ENCODE measurements around the gene TMEM51. TPM values are rescaled to one million over a fixed set of nuclear protein-coding genes. Genes with fewer than 3 reads are reported as not detected.
A peak's percentile ranks its signal among the peaks of the same experiment; 100 is the strongest.

Gene TMEM51
- total RNA-seq, 2 donors from 2014 or later: not detected

- Mint-ChIP-seq H3K4me3 (no peak overlapping the region), H3K27ac (no peak overlapping the region), H3K27me3 (peaks cover 34% of the 10 kb centered on the region), H3K36me3 (ENCODE audit: low read depth) (no peaks in the 10 kb centered on the region), H3K4me1 (no peaks in the 10 kb centered on the region)
- no peaks in the 10 kb centered on the region for H3K9me3 ChIP-seq (ENCODE audit: control insufficient read depth, low read length, poor library complexity, severe bottlenecking)
- ATAC-seq (no peak), DNase-seq (no peak)
Measured at GRCh38 chr1:15117671-15118325, 35.7 kb upstream of the TMEM51 start.

- Mint-ChIP-seq H3K27ac (no peak overlapping the region), H3K27me3 (peaks cover 37% of the 10 kb centered on the region), H3K4me1 (no peaks in the 10 kb centered on the region), H3K4me3 (no peak overlapping the region), H3K36me3 (ENCODE audit: low read depth) (no peaks in the 10 kb centered on the region)
- no peak for DNase-seq
- H3K9me3 ChIP-seq (ENCODE audit: control insufficient read depth, low read length, poor library complexity, severe bottlenecking): no peaks in the 10 kb centered on the region
- ATAC-seq: no peak
Measured at GRCh38 chr1:15118579-15118978, 35.0 kb upstream of the TMEM51 start.

GRCh38 chr1:15120251-15120945 is 33.1 kb upstream of the TMEM51 start:
- Mint-ChIP-seq H3K4me3 (no peak overlapping the region), H3K27me3 (peaks cover 35% of the 10 kb centered on the region), H3K4me1 (no peaks in the 10 kb centered on the region), H3K36me3 (ENCODE audit: low read depth) (no peaks in the 10 kb centered on the region), H3K27ac (no peak overlapping the region)
- ATAC-seq (no peak), DNase-seq (no peak)
- H3K9me3 ChIP-seq (ENCODE audit: control insufficient read depth, low read length, poor library complexity, severe bottlenecking): no peaks in the 10 kb centered on the region

GRCh38 chr1:15122331-15122730 is 31.2 kb upstream of the TMEM51 start:
- Mint-ChIP-seq H3K4me1 (no peaks in the 10 kb centered on the region), H3K27ac (no peak overlapping the region), H3K4me3 (no peak overlapping the region), H3K36me3 (ENCODE audit: low read depth) (no peaks in the 10 kb centered on the region), H3K27me3 (peaks cover 30% of the 10 kb centered on the region)
- no peak for ATAC-seq
- no peaks in the 10 kb centered on the region for H3K9me3 ChIP-seq (ENCODE audit: control insufficient read depth, low read length, poor library complexity, severe bottlenecking)
- no peak for DNase-seq

GRCh38 chr1:15123270-15123669 is 30.3 kb upstream of the TMEM51 start:
- no peaks in the 10 kb centered on the region for H3K9me3 ChIP-seq (ENCODE audit: control insufficient read depth, low read length, poor library complexity, severe bottlenecking)
- DNase-seq (no peak), ATAC-seq (no peak)
- Mint-ChIP-seq H3K4me3 (no peak overlapping the region), H3K36me3 (ENCODE audit: low read depth) (no peaks in the 10 kb centered on the region), H3K27me3 (peaks cover 30% of the 10 kb centered on the region), H3K27ac (no peak overlapping the region), H3K4me1 (no peaks in the 10 kb centered on the region)

GRCh38 chr1:15123925-15124324 is 29.6 kb upstream of the TMEM51 start:
- no peak for DNase-seq
- no peaks in the 10 kb centered on the region for H3K9me3 ChIP-seq (ENCODE audit: control insufficient read depth, low read length, poor library complexity, severe bottlenecking)
- H3K4me3 Mint-ChIP-seq: no peak overlapping the region
- H3K4me1 Mint-ChIP-seq: no peaks in the 10 kb centered on the region
- H3K27ac Mint-ChIP-seq: no peak overlapping the region
- peaks cover 27% of the 10 kb centered on the region for H3K27me3 Mint-ChIP-seq
- no peaks in the 10 kb centered on the region for H3K36me3 Mint-ChIP-seq (ENCODE audit: low read depth)
- ATAC-seq: no peak

- DNase-seq (no peak), ATAC-seq (no peak)
- Mint-ChIP-seq H3K27ac (no peak overlapping the region), H3K27me3 (peaks cover 25% of the 10 kb centered on the region), H3K36me3 (ENCODE audit: low read depth) (no peaks in the 10 kb centered on the region), H3K4me1 (no peaks in the 10 kb centered on the region), H3K4me3 (no peak overlapping the region)
- H3K9me3 ChIP-seq (ENCODE audit: control insufficient read depth, low read length, poor library complexity, severe bottlenecking): no peaks in the 10 kb centered on the region
Measured at GRCh38 chr1:15124362-15125100, 29.0 kb upstream of the TMEM51 start.

GRCh38 chr1:15125101-15125745 is 28.3 kb upstream of the TMEM51 start:
- DNase-seq: no peak
- Mint-ChIP-seq H3K27ac (no peak overlapping the region), H3K4me3 (no peak overlapping the region), H3K4me1 (no peaks in the 10 kb centered on the region), H3K36me3 (ENCODE audit: low read depth) (no peaks in the 10 kb centered on the region), H3K27me3 (peaks cover 26% of the 10 kb centered on the region)
- no peaks in the 10 kb centered on the region for H3K9me3 ChIP-seq (ENCODE audit: control insufficient read depth, low read length, poor library complexity, severe bottlenecking)
- no peak for ATAC-seq

GRCh38 chr1:15128077-15128476 is 25.5 kb upstream of the TMEM51 start:
- no peak for DNase-seq
- Mint-ChIP-seq H3K27ac (no peak overlapping the region), H3K36me3 (ENCODE audit: low read depth) (no peaks in the 10 kb centered on the region), H3K27me3 (peaks cover 29% of the 10 kb centered on the region), H3K4me1 (no peaks in the 10 kb centered on the region), H3K4me3 (no peak overlapping the region)
- ATAC-seq: no peak
- H3K9me3 ChIP-seq (ENCODE audit: control insufficient read depth, low read length, poor library complexity, severe bottlenecking): no peaks in the 10 kb centered on the region

- no peaks in the 10 kb centered on the region for H3K36me3 Mint-ChIP-seq (ENCODE audit: low read depth)
- peaks cover 35% of the 10 kb centered on the region for H3K27me3 Mint-ChIP-seq
- ATAC-seq (peak; percentile 84), DNase-seq (peak; percentile 35 to 67 (median 37))
- H3K9me3 ChIP-seq (ENCODE audit: control insufficient read depth, low read length, poor library complexity, severe bottlenecking): no peaks in the 10 kb centered on the region
- H3K4me3 Mint-ChIP-seq: no peak overlapping the region
- no peaks in the 10 kb centered on the region for H3K4me1 Mint-ChIP-seq
- H3K27ac Mint-ChIP-seq: no peak overlapping the region
Measured at GRCh38 chr1:15128520-15129313, 24.8 kb upstream of the TMEM51 start.

GRCh38 chr1:15129944-15130343 is 23.6 kb upstream of the TMEM51 start:
- H3K27me3 Mint-ChIP-seq: peaks cover 46% of the 10 kb centered on the region
- no peaks in the 10 kb centered on the region for H3K9me3 ChIP-seq (ENCODE audit: control insufficient read depth, low read length, poor library complexity, severe bottlenecking)
- no peak overlapping the region for H3K27ac Mint-ChIP-seq
- H3K36me3 Mint-ChIP-seq (ENCODE audit: low read depth): no peaks in the 10 kb centered on the region
- ATAC-seq (no peak), DNase-seq (no peak)
- no peak overlapping the region for H3K4me3 Mint-ChIP-seq
- no peaks in the 10 kb centered on the region for H3K4me1 Mint-ChIP-seq

- ATAC-seq: no peak
- DNase-seq: no peak
- Mint-ChIP-seq H3K36me3 (ENCODE audit: low read depth) (no peaks in the 10 kb centered on the region), H3K27me3 (peaks cover 47% of the 10 kb centered on the region), H3K27ac (no peak overlapping the region), H3K4me1 (no peaks in the 10 kb centered on the region), H3K4me3 (no peak overlapping the region)
- H3K9me3 ChIP-seq (ENCODE audit: control insufficient read depth, low read length, poor library complexity, severe bottlenecking): no peaks in the 10 kb centered on the region
Measured at GRCh38 chr1:15130607-15131006, 22.9 kb upstream of the TMEM51 start.
